Effector CD4-positive, alpha-beta T cell (primary cell): ENCODE measurements around the gene TAGAP.

Experiments
- DNase-seq: peaks from one replicate; pipeline ENCODE4 v3.0.0-alpha.2; 2020

Gene TAGAP

DNA sequence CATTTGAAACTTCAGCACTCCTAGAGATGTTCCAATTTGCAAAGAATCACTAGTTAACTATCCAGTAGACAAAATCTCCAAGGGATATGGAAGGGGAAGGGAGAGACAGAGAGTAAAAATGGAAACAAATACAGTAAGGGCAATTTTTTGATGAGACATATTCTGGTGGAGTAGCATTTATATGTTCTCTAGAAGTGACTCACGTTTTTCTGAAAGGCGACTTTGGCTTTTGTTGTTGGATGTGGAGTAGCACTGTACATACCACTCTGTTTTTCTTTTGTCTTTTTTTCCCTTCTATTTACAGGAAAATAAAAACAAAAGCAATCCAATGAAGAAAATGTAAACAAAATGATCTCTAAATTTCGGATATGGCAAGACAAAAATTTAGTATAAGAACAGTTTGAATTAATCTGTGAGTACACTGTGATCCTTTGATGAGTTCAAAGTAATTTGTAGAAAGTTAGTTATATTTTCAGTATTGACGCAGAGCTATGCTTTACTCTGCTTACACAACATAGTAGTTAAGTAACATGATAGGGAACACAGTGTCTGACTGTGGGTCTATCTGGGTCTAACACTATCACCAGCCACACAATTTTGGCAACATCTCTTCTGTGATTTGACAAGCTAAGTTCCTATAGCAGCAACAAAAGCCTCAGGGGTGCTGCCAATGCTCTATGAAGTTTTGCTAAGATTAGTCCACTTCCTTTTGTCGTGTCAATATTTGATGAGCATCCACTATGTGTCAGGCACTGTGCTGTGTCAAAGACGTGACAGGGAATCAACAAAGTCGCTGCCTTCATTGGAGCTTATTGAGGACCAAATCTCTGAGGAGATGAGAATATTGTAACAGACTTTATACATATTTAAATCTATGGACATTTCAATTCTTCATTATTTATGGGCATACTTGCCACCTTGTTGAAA lies 27.3 kb upstream of the TAGAP start:
- no peak for DNase-seq

DNA sequence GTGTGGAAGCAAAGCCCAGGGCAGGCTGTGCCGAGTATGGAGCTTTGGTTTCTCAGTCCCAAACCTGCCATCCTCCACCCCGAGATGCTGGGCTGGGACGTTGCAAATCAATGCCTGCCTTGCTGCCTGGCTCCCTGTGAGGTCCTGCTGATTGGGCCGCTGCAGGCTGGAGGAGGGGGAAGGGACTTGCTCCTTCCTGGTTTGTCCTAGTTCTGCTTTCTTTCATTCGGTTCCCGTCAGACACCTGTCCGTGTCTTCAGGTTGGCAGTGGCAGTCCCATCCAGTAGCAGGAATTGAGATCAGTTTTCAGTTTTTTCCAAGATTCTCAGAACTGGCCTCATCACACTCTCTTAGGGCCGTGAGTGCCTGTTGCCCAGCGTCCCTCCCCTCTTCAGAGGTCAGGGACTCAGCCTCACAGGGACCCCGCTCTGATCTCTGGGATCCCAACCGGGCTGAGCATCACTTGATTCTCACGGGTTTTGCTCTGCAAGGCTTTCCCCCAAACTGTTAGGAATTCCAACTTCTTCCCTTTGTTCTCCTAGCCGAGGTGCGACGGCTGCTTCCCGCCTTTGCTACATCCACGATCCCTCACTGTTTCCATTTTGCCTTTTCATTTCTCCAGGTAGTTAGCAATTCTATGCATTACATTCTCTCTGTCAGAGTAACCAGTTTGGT lies 24.2 kb upstream of the TAGAP start:
- no peak for DNase-seq

DNA sequence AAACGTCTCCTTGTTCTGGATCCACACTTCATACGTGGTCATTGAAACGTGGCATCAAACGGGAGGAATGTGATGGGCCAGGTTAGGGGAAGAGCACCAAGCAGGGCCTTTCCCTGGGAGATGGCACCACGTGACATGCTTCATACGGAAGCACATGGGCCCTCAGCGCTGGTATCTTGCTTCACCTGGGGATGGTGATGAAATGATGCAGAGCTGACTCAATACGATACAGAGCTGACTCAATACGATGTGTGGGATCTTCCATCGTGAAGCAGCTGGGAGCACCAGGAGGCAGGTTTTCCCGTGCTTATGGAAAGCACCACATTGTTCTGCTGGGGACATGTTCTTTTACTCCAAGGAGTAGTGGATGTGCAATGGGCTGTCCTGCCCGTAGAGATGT lies 22.5 kb upstream of the TAGAP start:
- DNase-seq, result no peak

DNA sequence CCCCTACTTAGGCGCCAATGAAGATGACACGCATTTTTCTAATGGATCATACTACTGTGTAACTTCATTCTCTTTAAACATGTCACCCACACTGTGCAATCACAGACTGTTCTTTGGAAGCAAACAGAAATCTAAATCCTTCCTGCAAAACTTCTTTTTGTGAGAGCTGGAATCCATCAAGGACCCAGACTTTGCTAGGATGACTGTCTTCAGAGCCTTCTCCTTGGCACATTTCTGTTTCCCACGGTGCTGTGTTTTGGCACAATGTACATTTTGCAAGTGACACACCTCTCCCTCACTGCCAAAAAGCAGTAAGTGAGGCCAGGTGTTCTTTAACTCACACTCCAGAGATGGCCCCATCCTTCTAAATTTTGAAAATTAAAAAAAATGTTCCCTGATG lies 21.7 kb upstream of the TAGAP start:
- DNase-seq, result no peak

DNA sequence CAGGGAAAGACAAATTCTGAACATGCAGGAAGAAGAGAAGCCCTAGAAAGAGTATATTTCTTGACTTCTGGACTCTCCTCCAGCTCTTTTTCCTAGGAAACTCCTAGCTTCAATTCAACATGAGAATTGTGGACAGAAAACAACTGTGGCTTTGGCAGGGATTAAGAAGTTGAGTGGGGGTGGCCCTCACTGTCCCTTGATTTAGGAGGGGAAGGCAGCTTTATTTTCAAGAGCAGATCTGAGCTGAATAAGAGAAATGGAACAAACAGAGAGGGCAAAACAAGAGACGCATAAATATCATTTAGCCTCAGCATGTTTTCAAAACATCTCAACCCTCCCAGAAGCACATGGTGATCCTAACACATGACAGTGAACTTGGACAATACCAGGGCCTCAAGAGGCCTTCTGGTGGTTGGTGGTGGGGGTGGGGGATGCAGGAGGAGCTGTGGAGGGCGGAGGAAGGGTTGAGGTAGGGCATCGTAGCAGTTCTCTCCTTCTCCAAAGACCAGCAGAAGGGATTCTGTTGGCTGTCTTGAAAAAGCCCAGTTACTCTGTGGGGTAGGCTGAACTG lies 21.1 kb upstream of the TAGAP start:
- no peak for DNase-seq

DNA sequence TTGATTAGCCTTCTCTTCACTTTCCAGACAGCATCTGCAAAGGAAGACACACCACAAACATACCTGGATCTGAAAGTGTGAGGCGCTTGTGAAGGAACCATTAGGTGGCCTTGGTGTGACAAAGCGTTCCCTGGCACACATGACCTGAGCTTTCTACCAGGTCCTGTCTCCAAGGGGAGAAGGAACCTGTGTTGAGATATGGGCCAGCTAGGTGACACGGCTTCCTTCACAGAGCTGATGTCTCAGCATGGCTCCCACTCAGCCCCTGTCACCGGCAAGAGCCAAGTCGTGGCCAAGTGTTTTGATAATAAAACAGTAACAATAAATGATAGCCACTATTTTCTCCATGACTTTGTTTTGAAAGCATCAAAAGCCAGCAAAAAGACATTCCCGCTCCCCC lies 20.3 kb upstream of the TAGAP start:
- DNase-seq, result no peak

DNA sequence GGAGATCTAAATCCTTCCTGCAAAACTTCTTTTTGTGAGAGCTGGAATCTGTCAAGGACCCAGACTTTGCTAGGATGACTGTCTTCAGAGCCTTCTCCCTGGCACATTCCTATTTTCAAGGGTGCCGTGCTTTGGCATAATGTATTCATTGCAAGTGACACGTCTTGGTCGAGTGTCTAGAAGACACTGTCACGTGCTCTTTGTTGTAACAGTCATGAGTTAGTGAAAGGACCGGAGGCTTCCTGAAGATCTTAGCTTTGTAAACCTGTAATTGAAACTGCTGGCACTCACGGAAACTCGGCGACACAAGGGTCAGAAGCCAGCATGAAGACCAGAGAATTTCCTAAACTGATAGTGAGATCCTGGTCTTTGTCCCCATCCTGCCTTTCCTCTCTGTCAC lies 19.7 kb upstream of the TAGAP start:
- DNase-seq, result no peak

DNA sequence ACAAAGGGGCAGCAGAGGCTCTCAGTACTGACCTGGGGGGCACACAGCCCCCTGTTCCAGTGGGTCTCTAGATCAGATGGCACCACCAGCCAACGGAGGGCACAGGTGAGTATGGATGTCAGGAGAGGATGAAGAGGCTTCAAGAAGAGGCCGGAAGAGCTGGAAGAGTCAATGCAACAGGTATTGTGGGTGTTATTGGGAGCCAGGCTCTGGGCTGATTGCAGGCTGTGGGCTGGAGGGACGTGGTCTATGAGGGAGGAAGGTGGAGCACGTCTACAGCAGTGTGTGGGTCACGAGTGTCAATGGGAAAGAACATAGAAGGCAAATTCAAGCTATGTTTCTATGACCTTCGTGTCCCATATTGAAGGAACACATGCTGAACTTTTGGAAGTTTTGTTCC lies 18.8 kb upstream of the TAGAP start:
- DNase-seq, result no peak

DNA sequence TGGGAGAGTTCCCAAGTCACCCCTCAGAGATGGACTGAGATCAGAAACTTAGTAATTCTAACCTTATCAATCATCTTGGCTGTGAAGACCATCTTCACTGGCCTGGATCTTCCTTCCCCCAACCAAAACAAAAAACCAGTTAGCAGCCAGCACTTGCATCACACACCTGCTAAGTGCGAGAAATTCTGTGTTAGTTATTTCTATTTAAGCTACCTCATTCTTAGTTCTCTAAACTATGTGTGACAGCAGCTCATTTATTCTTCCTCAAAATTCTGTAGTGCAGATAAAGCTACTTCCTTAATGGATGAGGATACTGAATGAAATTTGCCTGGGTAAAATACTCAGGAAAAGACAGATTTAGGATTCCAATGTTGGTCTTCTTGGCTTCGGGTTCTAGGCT lies 18.2 kb upstream of the TAGAP start:
- DNase-seq, result no peak

DNA sequence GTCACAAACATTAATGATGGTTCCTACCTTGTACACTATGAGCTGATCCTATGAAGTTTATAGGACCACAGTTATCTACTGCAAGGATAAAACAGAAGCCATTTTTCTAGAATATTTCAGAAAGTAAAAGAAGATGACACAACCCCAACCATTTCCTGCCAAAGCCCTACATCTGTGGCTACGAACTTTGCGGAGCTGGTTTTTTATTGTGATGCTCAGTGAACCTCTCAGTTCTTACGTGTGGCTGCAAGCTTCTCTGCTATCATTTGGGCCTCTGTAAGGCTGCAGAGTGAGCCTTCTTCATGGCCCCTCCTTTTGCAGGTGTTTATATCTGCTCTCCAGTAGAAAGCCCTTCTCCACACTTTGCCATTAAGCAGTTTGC lies 17.8 kb upstream of the TAGAP start:
- peak; percentile 51 for DNase-seq

DNA sequence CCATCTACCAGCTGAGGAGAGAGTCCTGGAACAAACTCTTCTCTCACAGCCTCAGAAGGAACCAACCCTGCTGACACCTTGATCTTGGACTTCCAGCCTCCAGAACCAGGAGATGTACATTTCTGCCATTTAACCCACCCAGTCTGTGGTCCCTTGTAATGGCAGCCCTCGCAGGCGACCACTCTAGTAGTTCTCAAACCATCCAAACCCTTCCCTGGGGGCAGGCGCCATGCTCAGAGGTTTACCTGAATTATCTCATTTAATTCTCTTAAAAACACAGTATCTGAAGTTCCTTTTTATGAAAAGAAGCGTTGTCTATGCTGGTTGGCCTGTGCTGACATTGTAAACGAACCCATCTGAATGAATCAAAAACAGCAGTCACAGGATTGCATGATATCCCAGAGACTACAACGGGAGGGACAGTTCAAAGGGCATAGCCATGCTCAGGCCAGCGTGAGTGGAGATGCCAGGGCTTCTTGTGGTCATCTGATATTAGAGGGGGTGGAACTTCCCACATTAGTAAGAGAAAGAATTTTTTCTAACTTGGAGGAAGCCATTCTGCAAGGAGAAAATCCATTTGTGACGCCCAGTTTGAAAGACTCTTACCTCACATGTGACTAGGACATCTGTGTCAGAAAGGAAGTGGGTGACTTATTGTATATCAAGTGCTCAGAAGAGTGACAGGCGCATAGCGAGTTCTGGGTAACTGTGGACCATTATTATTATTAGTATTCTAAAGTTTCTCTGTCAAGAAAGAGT lies 17.2 kb upstream of the TAGAP start:
- DNase-seq, result peak; percentile 26

DNA sequence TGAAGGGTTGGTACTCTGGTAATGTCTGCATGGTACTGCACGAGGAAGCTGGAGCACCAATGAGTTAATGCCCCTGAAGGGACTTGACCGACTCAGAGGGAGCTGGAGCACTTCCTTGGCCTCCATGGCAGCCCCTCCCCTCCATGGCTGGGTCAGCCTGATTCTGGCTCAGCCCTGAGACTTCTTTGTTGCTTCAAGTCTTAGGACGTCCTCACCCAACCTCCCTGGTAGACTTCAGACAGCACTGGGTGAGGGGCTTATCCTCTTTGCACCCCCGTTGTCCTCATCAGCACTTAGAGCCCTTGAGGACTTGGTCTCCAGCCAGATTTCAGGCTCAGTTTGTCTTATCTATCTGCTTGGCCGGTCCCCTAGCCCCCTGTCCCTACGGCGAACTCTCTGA lies 16.4 kb upstream of the TAGAP start:
- no peak for DNase-seq

DNA sequence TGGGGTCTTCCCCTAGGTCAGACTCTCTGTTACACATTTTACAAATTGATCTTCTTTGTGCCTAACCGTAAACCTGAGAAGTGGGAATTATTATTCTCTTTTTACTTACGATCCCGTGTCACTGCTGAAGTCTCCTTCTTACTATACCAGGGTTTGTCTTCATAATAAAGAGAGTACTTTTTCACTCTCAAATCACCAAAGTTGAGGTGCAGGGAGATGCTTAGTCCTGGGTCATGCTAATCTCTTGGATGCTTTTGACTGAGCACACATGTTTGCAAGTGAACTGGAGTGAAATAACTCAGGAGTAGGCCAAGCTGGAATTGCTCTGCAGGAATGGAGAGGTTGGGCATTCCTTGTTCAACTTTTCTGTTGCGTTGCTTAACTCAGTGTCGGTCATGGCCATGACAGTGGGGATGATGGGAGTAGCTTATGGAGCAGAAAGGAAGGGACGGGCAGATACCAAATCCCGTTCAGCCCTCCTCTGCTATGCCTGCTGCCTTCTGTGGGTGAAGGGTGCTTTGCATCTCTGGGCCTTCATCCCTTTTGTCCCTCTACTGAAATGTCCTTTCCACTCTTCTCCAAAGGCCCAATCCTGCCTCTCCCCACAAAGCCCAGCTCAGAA lies 15.2 kb upstream of the TAGAP start:
- no peak for DNase-seq

DNA sequence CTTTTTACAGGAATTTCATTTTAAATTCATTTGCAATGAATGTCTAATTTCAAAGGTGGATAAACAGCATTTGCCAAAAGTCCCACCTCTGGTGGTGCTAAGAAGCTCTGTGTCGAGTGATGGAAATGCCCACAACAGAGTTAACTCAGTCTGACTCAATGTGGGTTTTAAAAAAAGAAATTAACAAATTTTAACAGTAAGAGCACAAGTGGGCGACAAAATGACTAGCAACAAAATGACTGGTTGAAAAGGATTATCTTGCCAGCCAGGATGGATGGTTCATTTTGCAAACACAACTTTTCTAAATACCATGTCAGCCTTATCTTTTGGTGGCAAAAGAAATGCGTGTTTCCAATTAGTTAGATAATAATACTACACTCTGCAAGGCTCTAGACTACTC lies 14.3 kb upstream of the TAGAP start:
- no peak for DNase-seq

DNA sequence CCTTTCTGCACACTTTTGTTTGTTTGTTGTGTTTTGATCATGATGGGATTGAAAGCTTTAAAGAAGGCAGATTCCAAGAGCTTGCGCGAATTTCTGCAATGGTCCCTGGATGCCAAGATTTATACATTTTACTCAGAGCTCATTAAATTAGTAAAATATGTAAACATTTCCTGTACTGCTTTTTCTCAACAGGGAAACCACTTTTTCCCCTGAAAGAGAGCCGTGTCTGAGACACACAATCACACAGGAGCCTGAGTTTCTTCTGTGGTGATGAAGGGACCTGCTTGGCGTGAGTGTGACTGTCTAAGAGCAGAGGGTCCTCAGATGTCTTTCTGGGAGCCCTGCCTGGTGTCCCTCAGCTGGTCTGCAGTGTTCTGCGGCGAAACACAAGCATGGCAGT lies 12.1 kb upstream of the TAGAP start:
- no peak for DNase-seq

DNA sequence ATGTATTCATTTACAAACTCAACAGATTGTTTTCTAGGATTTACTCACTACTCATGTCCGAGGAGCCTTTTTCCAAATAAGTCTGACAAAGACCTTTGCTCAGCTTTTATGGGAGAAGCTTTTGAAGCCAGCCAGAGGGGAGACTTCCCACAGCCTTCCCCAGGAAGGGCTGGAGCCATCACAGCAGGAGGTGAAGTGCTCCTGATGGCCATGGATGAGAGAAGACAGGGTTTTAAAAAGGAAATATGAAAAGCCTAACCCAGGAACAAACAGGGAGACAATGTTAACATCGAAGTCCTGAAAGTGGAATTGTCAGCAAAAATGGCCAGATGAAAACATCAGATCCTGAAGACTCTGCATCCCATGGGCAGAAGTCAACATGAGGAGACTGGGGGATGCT lies 11.6 kb upstream of the TAGAP start:
- no peak for DNase-seq

DNA sequence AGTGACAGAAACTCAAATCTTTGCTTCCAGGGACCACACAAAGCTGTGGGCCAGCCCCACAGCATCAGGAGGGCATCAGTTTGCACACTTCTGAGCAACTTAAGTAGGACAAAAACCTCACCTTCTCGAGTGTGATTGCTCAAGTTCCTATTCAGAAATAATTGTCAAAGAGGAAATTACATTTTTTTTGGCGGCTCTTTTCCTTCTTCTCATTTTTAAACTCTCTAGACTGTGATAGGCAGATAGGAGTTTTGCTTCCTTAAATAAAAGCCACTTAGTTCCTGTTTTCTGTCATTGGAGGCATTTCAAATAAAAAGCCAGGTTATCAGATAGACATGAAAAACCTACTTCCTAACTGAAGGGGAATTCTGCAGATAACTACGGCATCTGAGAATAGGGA lies 11.2 kb upstream of the TAGAP start:
- DNase-seq, result no peak

DNA sequence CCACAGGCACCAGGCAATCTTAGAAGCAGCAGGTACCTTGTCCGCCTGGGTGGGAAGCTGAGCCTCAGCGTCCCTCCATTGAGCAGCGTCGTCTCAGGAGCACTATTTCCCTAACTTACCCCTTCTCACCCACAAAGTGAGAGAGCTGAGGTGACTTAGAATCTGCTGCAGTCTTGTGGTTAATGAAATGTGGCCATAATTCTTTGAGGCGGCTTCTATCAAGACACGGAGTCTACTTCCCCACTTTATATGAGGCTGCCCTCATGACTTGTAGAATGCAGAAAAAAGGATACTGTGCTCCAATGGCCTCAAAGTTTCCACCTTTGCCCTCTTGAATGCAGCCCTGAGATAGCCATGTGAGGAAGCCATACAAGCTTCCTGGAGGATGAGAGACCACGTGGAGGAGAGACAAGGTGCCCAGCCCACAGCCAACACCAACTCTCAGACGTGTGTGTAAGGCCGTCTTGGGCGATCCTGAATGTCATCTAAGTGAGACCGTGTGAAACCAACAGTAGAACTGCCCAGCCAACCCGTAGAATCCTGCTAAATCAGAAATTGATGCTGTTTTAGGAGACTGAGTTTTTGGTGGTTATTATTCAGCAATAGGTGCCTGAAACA lies 9.1 kb upstream of the TAGAP start:
- DNase-seq, result no peak

DNA sequence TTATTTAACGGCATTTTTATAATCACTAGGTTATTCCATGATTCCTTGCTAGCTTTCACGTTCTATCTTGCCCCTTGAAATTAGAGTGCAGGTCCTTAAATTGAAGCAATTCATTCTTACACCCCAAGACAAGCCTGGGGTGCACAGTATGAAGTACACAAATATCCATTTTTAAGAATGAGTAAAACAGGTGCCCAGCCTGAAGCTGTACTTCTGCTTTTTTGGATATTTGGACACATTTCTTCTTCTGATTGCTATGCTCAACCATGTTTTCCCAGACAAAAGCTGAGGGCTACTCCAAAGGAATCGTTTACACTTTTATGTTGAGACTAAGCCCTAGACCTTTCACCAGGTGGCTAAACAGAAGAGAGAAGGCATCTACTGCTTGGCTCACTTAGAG lies 7.9 kb upstream of the TAGAP start:
- no peak for DNase-seq

DNA sequence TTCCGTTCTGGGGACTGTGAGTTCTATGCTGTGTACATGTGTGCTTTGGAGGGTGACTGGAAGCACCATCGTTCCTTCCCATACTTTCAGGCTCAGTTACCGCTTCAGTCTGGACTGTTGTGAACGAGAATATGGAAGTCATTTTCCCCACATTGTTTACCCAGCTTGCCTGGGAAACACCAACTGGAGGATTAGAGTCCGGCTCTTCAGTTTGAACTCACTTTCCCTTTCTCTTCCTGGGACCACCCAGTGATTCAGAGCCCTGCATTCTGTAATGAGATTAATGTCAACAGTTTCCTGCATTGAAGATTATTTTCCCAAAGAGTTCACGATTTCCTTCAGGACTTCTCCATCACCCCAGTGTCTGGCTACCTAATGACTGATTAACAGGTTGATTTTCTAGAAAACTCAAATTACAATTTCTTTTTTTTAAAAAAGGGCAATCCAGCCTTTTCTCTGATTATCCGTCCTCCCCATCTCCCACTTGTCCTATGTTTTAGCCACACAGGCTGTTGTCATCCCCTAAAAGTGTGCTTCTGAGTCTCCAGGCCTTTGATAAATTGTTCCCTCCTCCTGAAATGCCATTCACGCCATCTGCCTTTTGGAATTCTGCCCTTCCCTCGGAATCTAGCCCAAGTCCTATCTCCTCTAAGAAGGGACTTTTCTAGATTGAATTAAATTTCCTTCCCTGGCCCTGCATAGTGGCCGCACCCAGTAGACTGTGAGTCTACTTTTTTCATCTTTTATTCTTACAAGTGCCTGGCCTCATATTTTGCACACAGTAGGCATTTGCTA lies 3.3 kb upstream of the TAGAP start:
- DNase-seq, result no peak

DNA sequence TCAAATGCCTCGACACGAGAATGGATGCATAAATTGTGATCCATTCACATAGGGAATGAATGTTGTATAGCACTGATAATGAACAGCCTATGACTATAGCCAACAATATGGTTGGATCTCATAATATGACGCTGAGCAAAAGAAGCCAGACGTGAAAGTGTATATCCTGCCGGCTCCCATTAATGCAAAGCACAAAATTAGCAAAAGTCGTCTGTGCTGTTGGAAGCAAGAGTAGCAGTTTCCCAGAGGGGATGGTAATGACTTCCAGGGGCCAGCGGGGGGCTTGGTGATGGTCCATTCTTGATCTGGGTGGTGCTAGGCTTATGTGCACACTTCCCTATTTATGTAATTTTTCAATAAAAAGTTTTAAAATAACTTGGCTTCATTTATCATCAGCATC lies 1.0 kb upstream of the TAGAP start:
- no peak for DNase-seq

DNA sequence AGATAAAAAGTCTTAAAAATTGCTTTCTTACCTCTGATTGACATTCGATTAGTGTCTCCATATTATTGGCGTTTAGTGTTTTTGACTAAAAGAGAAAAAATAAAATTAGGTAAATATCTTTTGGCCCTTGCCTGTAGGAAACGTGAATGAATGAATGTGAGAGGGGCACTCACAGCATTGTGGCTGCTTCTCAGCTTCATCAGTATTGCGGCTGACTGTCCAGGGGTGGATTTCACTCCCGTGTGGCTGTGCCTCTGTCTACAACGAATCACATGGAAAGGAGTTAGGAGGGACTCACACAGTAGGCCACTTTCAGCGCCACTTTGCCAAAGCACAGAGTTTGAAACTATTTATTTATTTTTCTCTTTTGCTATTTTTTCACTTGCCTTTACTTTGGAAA lies 844 bp downstream of the TAGAP start:
- DNase-seq, result no peak
